Neuronal stem cell (in vitro differentiated cells): ENCODE results near the gene DNAH11.

Experiments used
- DNase-seq: peaks from one replicate; pipeline ENCODE4 v3.0.0-alpha.2; 2013; ENCODE audit warnings: low spot score
- H2AFZ ChIP-seq: one replicate; pipeline ENCODE4 v1.6.1; 2013; ENCODE audit warnings: mild to moderate bottlenecking, low read length, inconsistent platforms
- H2AK5ac ChIP-seq: 2 replicates; pipeline ENCODE4 v1.6.1; 2013; ENCODE audit warnings: low read depth, mild to moderate bottlenecking, inconsistent platforms, low read length, moderate library complexity, mixed read lengths
- H2BK120ac ChIP-seq: 2 replicates; pipeline ENCODE4 v1.6.1; 2013; ENCODE audit warnings: low read depth, mild to moderate bottlenecking, inconsistent platforms, low read length, moderate library complexity, mixed read lengths
- H2BK12ac ChIP-seq: one replicate; pipeline ENCODE4 v1.6.1; 2013; ENCODE audit warnings: low read length, inconsistent platforms
- H2BK15ac ChIP-seq: 2 replicates; pipeline ENCODE4 v1.6.1; 2013; ENCODE audit warnings: mild to moderate bottlenecking, low read length, inconsistent platforms, mixed read lengths
- H2BK5ac ChIP-seq: one replicate; pipeline ENCODE4 v1.6.1; 2013; ENCODE audit warnings: inconsistent platforms, mild to moderate bottlenecking, low read length, moderate library complexity
- H3K14ac ChIP-seq: one replicate; pipeline ENCODE4 v1.6.1; 2013; ENCODE audit warnings: low read length, inconsistent platforms
- H3K18ac ChIP-seq: 2 replicates; pipeline ENCODE4 v1.6.1; 2013; ENCODE audit warnings: low read length, inconsistent platforms
- H3K23ac ChIP-seq: 2 replicates; pipeline ENCODE4 v1.6.1; 2013; ENCODE audit warnings: low read depth, mild to moderate bottlenecking, mixed read lengths, low read length, inconsistent platforms; ENCODE audit not compliant: poor library complexity
- H3K27ac ChIP-seq: replicated peaks from 3 replicates; pipeline ENCODE4 v1.5.1; 2013; ENCODE audit warnings: low read length, inconsistent platforms
- H3K27me3 ChIP-seq, 3 experiments: 2 replicates each; pipeline ENCODE4 v1.6.1; 2013; ENCODE audit warnings: low read length in 3 of 3, mild to moderate bottlenecking in 2 of 3, inconsistent platforms in 1 of 3, low read depth in 1 of 3, mixed read lengths in 1 of 3, moderate library complexity in 1 of 3; ENCODE audit not compliant: control insufficient read depth in 3 of 3, insufficient read depth in 3 of 3
- H3K36me3 ChIP-seq, 2 donors: replicated peaks in 1 of 2; 2 replicates each; pipeline ENCODE4 v1.6.1; 2013; ENCODE audit warnings: low read length in 2 of 2; ENCODE audit not compliant: control insufficient read depth in 2 of 2, insufficient read depth in 2 of 2
- H3K4ac ChIP-seq: 2 replicates; pipeline ENCODE4 v1.6.1; 2013; ENCODE audit warnings: inconsistent platforms, mild to moderate bottlenecking, low read length, moderate library complexity
- H3K4me1 ChIP-seq, 2 donors: 1 replicate in 1 of 2; 2 replicates in 1 of 2; pipeline ENCODE4 v1.6.1; 2013; ENCODE audit warnings: low read length in 2 of 2, low read depth in 1 of 2; ENCODE audit not compliant: control insufficient read depth in 2 of 2, insufficient read depth in 1 of 2
- H3K4me2 ChIP-seq: one replicate; pipeline ENCODE4 v1.6.1; 2013; ENCODE audit warnings: mild to moderate bottlenecking, low read length, inconsistent platforms; ENCODE audit not compliant: insufficient read depth, poor library complexity, severe bottlenecking
- H3K4me3 ChIP-seq, 2 donors: 2 replicates each; pipeline ENCODE4 v1.5.1; 2013; ENCODE audit warnings: low read length in 2 of 2, mild to moderate bottlenecking in 2 of 2, inconsistent platforms in 1 of 2, moderate library complexity in 1 of 2
- H3K79me1 ChIP-seq: one replicate; pipeline ENCODE4 v1.6.1; 2013; ENCODE audit warnings: low read depth, mild to moderate bottlenecking, inconsistent platforms, low read length, moderate library complexity
- H3K9ac ChIP-seq: one replicate; pipeline ENCODE4 v1.6.1; 2013; ENCODE audit warnings: mild to moderate bottlenecking, low read depth, low read length, inconsistent platforms; ENCODE audit not compliant: poor library complexity
- H3K9me3 ChIP-seq, 2 donors: replicated peaks in 1 of 2; 2 replicates each; pipeline versions ENCODE3 to v1.6.1; 2013; ENCODE audit warnings: low read length in 2 of 2, mild to moderate bottlenecking in 2 of 2, inconsistent platforms in 1 of 2, low read depth in 1 of 2, mixed read lengths in 1 of 2, moderate library complexity in 1 of 2; ENCODE audit not compliant: control insufficient read depth in 2 of 2, insufficient read depth in 1 of 2
- H4K8ac ChIP-seq: one replicate; pipeline ENCODE4 v1.6.1; 2013; ENCODE audit warnings: low read depth, mild to moderate bottlenecking, inconsistent platforms, low read length, moderate library complexity
- H4K91ac ChIP-seq: one replicate; pipeline ENCODE4 v1.6.1; 2013; ENCODE audit warnings: low read length, low read depth, mild to moderate bottlenecking, inconsistent platforms; ENCODE audit not compliant: poor library complexity
- WGBS, 2 donors: extraction: QIAGEN DNeasy Blood & Tissue Kit; methylation state at CpG; one replicate each; pipeline ENCODE4 v1.1.7; 2013; ENCODE audit warnings: missing lambda C conversion rate in 2 of 2, mixed read lengths in 1 of 2; ENCODE audit not compliant: insufficient read length in 2 of 2, insufficient replicate concordance in 1 of 2; ENCODE audit errors: extremely low coverage in 2 of 2; 5-methylcytosine and 5-hydroxymethylcytosine counted together

Gene DNAH11

GRCh38 chr7:21747806-21748205, 205.0 kb downstream of the DNAH11 start:
- Histone ChIP-seq H3K14ac (no peak overlapping the region), H2BK5ac (no peak overlapping the region), H2AK5ac (no peak overlapping the region), H3K4ac (no peak overlapping the region), H3K9me3 (no peaks in the 10 kb centered on the region), H3K27ac (no peak overlapping the region), H3K18ac (no peak overlapping the region), H2AFZ (no peak overlapping the region), H4K91ac (no peak overlapping the region), H2BK120ac (no peak overlapping the region), H3K4me3 (no peak overlapping the region), H3K36me3 (no peaks in the 10 kb centered on the region), H2BK15ac (no peak overlapping the region), H3K27me3 (peaks cover 0 to 3% (median 0%) of the 10 kb centered on the region in 3 experiments), H2BK12ac (no peak overlapping the region), H3K79me1 (no peaks in the 10 kb centered on the region), H3K9ac (no peak overlapping the region), H4K8ac (no peak overlapping the region), H3K23ac (no peak overlapping the region), H3K4me1 (peaks cover 0 to 2% of the 10 kb centered on the region in 2 donors), H3K4me2 (no peak overlapping the region)
- WGBS, 2 donors, result no CpG with 5 or more reads among the region's 2 CpGs
- DNase-seq, result no peak

- Histone ChIP-seq H3K4ac (no peak overlapping the region), H3K9ac (no peak overlapping the region), H2BK12ac (no peak overlapping the region), H2AK5ac (no peak overlapping the region), H4K8ac (no peak overlapping the region), H3K36me3 (no peaks in the 10 kb centered on the region), H3K79me1 (no peaks in the 10 kb centered on the region), H2BK5ac (no peak overlapping the region), H3K23ac (no peak overlapping the region), H2BK15ac (no peak overlapping the region), H2BK120ac (no peak overlapping the region), H3K4me1 (peaks cover 0 to 2% of the 10 kb centered on the region in 2 donors), H3K4me3 (no peak overlapping the region), H3K27me3 (peaks cover 0 to 8% (median 0%) of the 10 kb centered on the region in 3 experiments), H3K14ac (no peak overlapping the region), H3K9me3 (no peaks in the 10 kb centered on the region), H3K27ac (no peak overlapping the region), H2AFZ (no peak overlapping the region), H3K4me2 (no peak overlapping the region), H4K91ac (no peak overlapping the region), H3K18ac (no peak overlapping the region)
- DNase-seq, result no peak
- no CpG with 5 or more reads among the region's 9 CpGs for WGBS, 2 donors
These were observed 206.5 kb downstream of the DNAH11 start for GRCh38 chr7:21749378-21749777.

GRCh38 chr7:21753071-21753470, 210.2 kb downstream of the DNAH11 start:
- no peak overlapping the region for H3K14ac ChIP-seq
- H4K91ac ChIP-seq, result no peak overlapping the region
- no peak overlapping the region for H2AFZ ChIP-seq
- no peak overlapping the region for H2BK15ac ChIP-seq
- no peak overlapping the region for H3K23ac ChIP-seq
- H3K18ac ChIP-seq, result no peak overlapping the region
- H3K9me3 ChIP-seq, result no peaks in the 10 kb centered on the region
- H2BK5ac ChIP-seq, result no peak overlapping the region
- no peak overlapping the region for H3K27ac ChIP-seq
- H3K4me1 ChIP-seq, result peaks cover 0 to 8% of the 10 kb centered on the region in 2 donors
- H4K8ac ChIP-seq, result no peak overlapping the region
- H2BK120ac ChIP-seq, result no peak overlapping the region
- no peak overlapping the region for H3K4me2 ChIP-seq
- DNase-seq, result no peak
- H3K79me1 ChIP-seq, result no peaks in the 10 kb centered on the region
- no peak overlapping the region for H2AK5ac ChIP-seq
- WGBS, 2 donors, result no CpG with 5 or more reads among the region's 3 CpGs
- peaks cover 0 to 26% (median 0%) of the 10 kb centered on the region in 3 experiments for H3K27me3 ChIP-seq
- no peaks in the 10 kb centered on the region for H3K36me3 ChIP-seq
- no peak overlapping the region for H3K4ac ChIP-seq
- H3K4me3 ChIP-seq, result no peak overlapping the region
- no peak overlapping the region for H2BK12ac ChIP-seq
- no peak overlapping the region for H3K9ac ChIP-seq

GRCh38 chr7:21754963-21755362, 212.1 kb downstream of the DNAH11 start:
- no peak for DNase-seq

More at GRCh38 chr7:21754963-21755362, 212.1 kb downstream of the DNAH11 start:
- Histone ChIP-seq H4K91ac (no peak overlapping the region), H3K4me1 (peaks cover 0 to 6% of the 10 kb centered on the region in 2 donors), H3K4me3 (no peak overlapping the region), H2BK5ac (no peak overlapping the region), H3K18ac (no peak overlapping the region), H2BK12ac (no peak overlapping the region), H2AFZ (no peak overlapping the region), H3K14ac (no peak overlapping the region), H3K4ac (no peak overlapping the region), H4K8ac (no peak overlapping the region), H2BK15ac (no peak overlapping the region), H3K4me2 (no peak overlapping the region), H3K36me3 (no peaks in the 10 kb centered on the region), H3K9me3 (no peaks in the 10 kb centered on the region), H3K79me1 (no peaks in the 10 kb centered on the region), H3K9ac (no peak overlapping the region), H2BK120ac (no peak overlapping the region), H2AK5ac (no peak overlapping the region), H3K27me3 (peaks cover 0 to 36% (median 0%) of the 10 kb centered on the region in 3 experiments), H3K27ac (no peak overlapping the region), H3K23ac (no peak overlapping the region)
- no CpG with 5 or more reads among the region's 3 CpGs for WGBS, 2 donors
